HFFc6 (cell line): ENCODE data around the gene FGF19. TPM values are rescaled to one million over a fixed set of nuclear protein-coding genes. Genes with fewer than 3 reads are reported as not detected.

Experiments
- DNase-seq: peaks from one replicate; pipeline ENCODE4 v3.0.0-alpha.2; 2018
- H3K27ac Mint-ChIP-seq: 2 replicates; pipeline ENCODE4 v1.8.0; 2020; ENCODE audit warnings: mild to moderate bottlenecking, mixed read lengths
- H3K27me3 Mint-ChIP-seq: 2 replicates; pipeline ENCODE4 v1.8.0; 2021; ENCODE audit warnings: mild to moderate bottlenecking, moderate library complexity, mixed read lengths; ENCODE audit not compliant: insufficient read depth
- H3K36me3 Mint-ChIP-seq: 2 replicates; pipeline ENCODE4 v1.8.0; 2021; ENCODE audit warnings: low read depth, mixed read lengths
- H3K4me1 Mint-ChIP-seq: 2 replicates; pipeline ENCODE4 v1.8.0; 2020; ENCODE audit warnings: low read depth, mixed read lengths
- H3K4me3 Mint-ChIP-seq: 2 replicates; pipeline ENCODE4 v1.8.0; 2020; ENCODE audit warnings: mild to moderate bottlenecking, moderate library complexity, mixed read lengths
- H3K9me3 Mint-ChIP-seq: 2 replicates; pipeline ENCODE4 v1.8.0; 2020; ENCODE audit warnings: mild to moderate bottlenecking, mixed read lengths
- CTCF ChIP-seq: fragments of 200-600 bp; sonication (generic); IDR thresholded peaks from 2 replicates; pipeline ENCODE4 v1.5.0; 2021; ENCODE audit warnings: antibody characterized with exemption, mild to moderate bottlenecking
- total RNA-seq, 6 experiments: library from RNA; stranded (reverse); fragmentation: NEBNext Ultra II Directional; extraction: Animal tissue kit (Norgen Biotek cat#: 25700); gene quantifications; 2 replicates in 1 of 6; 3 replicates in 5 of 6; pipeline ENCODE4 v1.2.3, GENCODE V29; 2021

The FGF19 gene
- total RNA-seq, 6 experiments from 2014 or later, result not detected

GRCh38 chr11:69746752-69747742 is 43.2 kb upstream of the FGF19 start:
- peaks cover 30% of the 10 kb centered on the region for H3K27me3 Mint-ChIP-seq
- H3K36me3 Mint-ChIP-seq, result no peaks in the 10 kb centered on the region
- no peak overlapping the region for H3K4me3 Mint-ChIP-seq
- H3K4me1 Mint-ChIP-seq, result peaks cover 8% of the 10 kb centered on the region
- no peak overlapping the region for H3K27ac Mint-ChIP-seq
- TF ChIP-seq CTCF, result no peak
- DNase-seq, result no peak
- no peaks in the 10 kb centered on the region for H3K9me3 Mint-ChIP-seq

- DNase-seq, result no peak
- no peak for TF ChIP-seq CTCF
- Mint-ChIP-seq H3K27me3 (peaks cover 30% of the 10 kb centered on the region), H3K9me3 (no peaks in the 10 kb centered on the region), H3K4me3 (no peak overlapping the region), H3K27ac (no peak overlapping the region), H3K4me1 (peaks cover 8% of the 10 kb centered on the region), H3K36me3 (no peaks in the 10 kb centered on the region)
These were observed 42.3 kb upstream of the FGF19 start for GRCh38 chr11:69746140-69746539.

- no peak for TF ChIP-seq CTCF
- Mint-ChIP-seq H3K36me3 (no peaks in the 10 kb centered on the region), H3K9me3 (no peaks in the 10 kb centered on the region), H3K27ac (no peak overlapping the region), H3K27me3 (peaks cover 31% of the 10 kb centered on the region), H3K4me3 (no peak overlapping the region), H3K4me1 (peaks cover 8% of the 10 kb centered on the region)
- no peak for DNase-seq
These were observed 41.4 kb upstream of the FGF19 start for GRCh38 chr11:69745201-69745600.

- peaks cover 26% of the 10 kb centered on the region for H3K27me3 Mint-ChIP-seq
- no peak overlapping the region for H3K27ac Mint-ChIP-seq
- no peak for DNase-seq
- H3K36me3 Mint-ChIP-seq, result no peaks in the 10 kb centered on the region
- peaks cover 2% of the 10 kb centered on the region for H3K9me3 Mint-ChIP-seq
- peaks cover 8% of the 10 kb centered on the region for H3K4me1 Mint-ChIP-seq
- no peak overlapping the region for H3K4me3 Mint-ChIP-seq
- no peak for TF ChIP-seq CTCF
These were observed 40.6 kb upstream of the FGF19 start for GRCh38 chr11:69744435-69744834.

GRCh38 chr11:69734841-69735240 is 31.0 kb upstream of the FGF19 start:
- no peak for TF ChIP-seq CTCF
- Mint-ChIP-seq H3K27me3 (peaks cover 23% of the 10 kb centered on the region), H3K27ac (no peak overlapping the region), H3K4me3 (no peak overlapping the region), H3K4me1 (0 out of 2 replicates have a peak, but pooled peaks cover 6% of the 10 kb centered on the region), H3K9me3 (peaks cover 31% of the 10 kb centered on the region), H3K36me3 (peaks cover 8% of the 10 kb centered on the region)
- DNase-seq, result no peak
